K562 (cell line): Measurements from ENCODE around the gene CPT1C. TPM values are rescaled to one million over a fixed set of nuclear protein-coding genes. Genes with fewer than 3 reads are reported as not detected.

Experiments
- ATAC-seq: fragments of 200-7000 bp; cut with Tn5 transposase; 3 replicates; pipeline ENCODE4 v1.9.1; 2020; ENCODE audit warnings: moderate library complexity
- BruUV-seq: library from RNA; stranded (reverse); fragments of 400-500 nt; replicated peaks from 2 replicates; lab custom pipeline; 2021; lab: Mats Ljungman, UMichigan
- CTCF ChIA-PET: fragments of 300-600 bp; formaldehyde crosslinking; extraction: SDS; loops from one replicate; lab custom pipeline; 2021; ENCODE audit warnings: low intra/inter-chr PET ratio; lab: Yijun Ruan, JAX
- POLR2A ChIA-PET: fragments of 300-600, 350-650 bp; sonication (Branson Sonifier 250); formaldehyde crosslinking; extraction: SDS; loops from one replicate; lab custom pipeline; 2021; ENCODE audit warnings: antibody characterized with exemption, inconsistent platforms; lab: Yijun Ruan, JAX
- DNase-seq, 4 experiments: peaks; one replicate each; pipeline versions ENCODE4 v3.0.0 to v3.0.0-alpha.2; 2011 to 2018; ENCODE audit warnings: low spot score in 3 of 4, mixed read lengths in 3 of 4; ENCODE audit errors: extremely low read depth in 1 of 4
- FAIRE-seq: peaks from 2 replicates; lab custom pipeline; 2011; peaks lifted over from hg19 to GRCh38; lab: Jason Lieb, UNC
- H2AFZ ChIP-seq: 2 replicates; pipeline ENCODE4 v1.6.0; 2011; ENCODE audit warnings: low read depth, low read length, control low read depth, inconsistent platforms
- H3K27ac ChIP-seq: fragments of 200-600 bp; 3 replicates; pipeline ENCODE4 v1.8.0; 2011; ENCODE audit warnings: low read depth, mild to moderate bottlenecking, control low read depth, inconsistent platforms, low read length, moderate library complexity, mixed read lengths; ENCODE audit errors: extremely low read depth
- H3K27me3 ChIP-seq, 2 experiments: fragments of 300-600 bp in 1 of 2; 2 replicates in 1 of 2; 3 replicates in 1 of 2; pipeline versions ENCODE4 v1.6.0 to v1.8.0; 2011; ENCODE audit warnings: inconsistent platforms in 2 of 2, low read length in 2 of 2, mild to moderate bottlenecking in 1 of 2, mixed read lengths in 1 of 2, moderate library complexity in 1 of 2; ENCODE audit not compliant: control insufficient read depth in 2 of 2, insufficient read depth in 2 of 2
- H3K36me3 ChIP-seq: fragments of 300-600 bp; 3 replicates; pipeline ENCODE4 v1.8.0; 2011; ENCODE audit warnings: mild to moderate bottlenecking, low read length, inconsistent platforms; ENCODE audit not compliant: control insufficient read depth, insufficient read depth
- H3K4me1 ChIP-seq, 2 experiments: fragments of 200-600 bp in 1 of 2; replicated peaks in 1 of 2; 2 replicates in 1 of 2; 3 replicates in 1 of 2; pipeline versions ENCODE4 v1.5.1 to v1.8.0; 2011; ENCODE audit warnings: inconsistent platforms in 2 of 2, low read length in 2 of 2, mild to moderate bottlenecking in 1 of 2, mixed read lengths in 1 of 2, moderate library complexity in 1 of 2; ENCODE audit not compliant: control insufficient read depth in 2 of 2, insufficient read depth in 2 of 2
- H3K4me2 ChIP-seq: 2 replicates; pipeline ENCODE4 v1.6.1; 2011; ENCODE audit warnings: low read length, control low read depth, inconsistent platforms, mixed read lengths; ENCODE audit not compliant: insufficient read depth
- H3K4me3 ChIP-seq: fragments of 200-600 bp; sonication (generic), shearing (Covaris generic); 2 replicates; pipeline ENCODE4 v1.5.1; 2016; ENCODE audit warnings: control low read depth, inconsistent platforms
- H3K79me2 ChIP-seq: fragments of 200-600 bp; 3 replicates; pipeline ENCODE4 v1.8.0; 2011; ENCODE audit warnings: low read length, inconsistent platforms; ENCODE audit not compliant: control insufficient read depth, insufficient read depth
- H3K9ac ChIP-seq, 2 experiments: 2 replicates each; pipeline versions ENCODE4 v1.6.0 to v1.6.1; 2011; ENCODE audit warnings: low read depth in 2 of 2, low read length in 2 of 2, control low read depth in 1 of 2, inconsistent platforms in 1 of 2, mild to moderate bottlenecking in 1 of 2, mixed read lengths in 1 of 2; ENCODE audit not compliant: insufficient read depth in 1 of 2
- H3K9me1 ChIP-seq: one replicate; pipeline ENCODE4 v1.6.0; 2011; ENCODE audit warnings: inconsistent platforms, mild to moderate bottlenecking, low read length, moderate library complexity; ENCODE audit not compliant: control insufficient read depth, insufficient read depth
- H3K9me3 ChIP-seq: replicated peaks from 2 replicates; pipeline ENCODE4 v1.5.1; 2011; ENCODE audit warnings: low read depth, low read length, inconsistent platforms; ENCODE audit not compliant: control insufficient read depth, insufficient read depth
- H4K20me1 ChIP-seq: replicated peaks from 2 replicates; pipeline ENCODE4 v1.6.1; 2011; ENCODE audit warnings: low read length, inconsistent platforms, mixed read lengths; ENCODE audit not compliant: control insufficient read depth, insufficient read depth
- E2F6 ChIP-seq, 2 experiments: IDR thresholded peaks; 2 replicates each; pipeline ENCODE4 v1.6.1; 2011; ENCODE audit warnings: borderline replicate concordance in 1 of 2, control low read depth in 1 of 2, low read depth in 1 of 2, low read length in 1 of 2, mild to moderate bottlenecking in 1 of 2, mixed read lengths in 1 of 2, moderate library complexity in 1 of 2; ENCODE audit not compliant: insufficient read depth in 1 of 2, insufficient read length in 1 of 2, poor library complexity in 1 of 2, severe bottlenecking in 1 of 2; ENCODE audit errors: extremely low read depth in 1 of 2
- MCM5 ChIP-seq: fragments of 450-650 bp; IDR thresholded peaks from 2 replicates; pipeline ENCODE4 v1.6.1; 2016; ENCODE audit warnings: low read depth
- POLR2G ChIP-seq: fragments of 200-400 bp; formaldehyde crosslinking; IDR thresholded peaks from 2 replicates; pipeline ENCODE4 v1.6.1; 2017; ENCODE audit warnings: low read depth, mild to moderate bottlenecking, antibody characterized with exemption, low read length, moderate library complexity
- RBFOX2 ChIP-seq: fragments of 200-400 bp; formaldehyde crosslinking; IDR thresholded peaks from 2 replicates; pipeline ENCODE4 v1.6.1; 2017; ENCODE audit warnings: low read depth, mild to moderate bottlenecking, low read length, moderate library complexity
- USF1 ChIP-seq: sonication (generic); formaldehyde crosslinking; IDR thresholded peaks from 2 replicates; pipeline ENCODE4 v1.9.0; 2022; ENCODE audit warnings: mild to moderate bottlenecking, missing genetic modification reagents
- ZBTB2 ChIP-seq: fragments of 450-650 bp; IDR thresholded peaks from 2 replicates; pipeline ENCODE4 v1.6.1; 2016; ENCODE audit warnings: antibody characterized with exemption
- WGBS: fragments of 100-300 bp; shearing (Covaris generic); methylation state at CpG from one replicate; pipeline ENCODE4 v1.1.6; 2016; ENCODE audit warnings: low coverage, mixed read lengths; ENCODE audit not compliant: insufficient coverage; ENCODE audit errors: missing lambda C conversion rate; 5-methylcytosine and 5-hydroxymethylcytosine counted together
- in situ Hi-C: fragments of 300-500 bp; cut with MboI; formaldehyde crosslinking; loops from 4 replicates; pipeline ENCODE4 v1.15.0; 2018; ENCODE audit warnings: inconsistent platforms, mixed read lengths
- intact Hi-C: fragments of 100-400 bp; cut with micrococcal nuclease; formaldehyde crosslinking; loops from 2 replicates; pipeline ENCODE4 v1.14.2; 2022
- polyA plus RNA-seq, 8 experiments: library from polyadenylated mRNA; depleted of rRNA in 4 of 8; stranded (reverse) in 5 of 8; unstranded in 3 of 8; fragments of >200 nt; fragmentation: Nextera tagmentation in 2 of 8; fragmentation: Illumina TruSeq in 1 of 8; extraction: Ambion mirVana in 2 of 8; extraction: Trizol in 1 of 8; gene quantifications; 2 replicates each; pipeline versions ENCODE4 v1.2.1 to v1.2.3, GENCODE V29; 2011 to 2014; ENCODE audit warnings: inconsistent platforms in 1 of 8, missing spikeins in 1 of 8
- total RNA-seq, 7 experiments: library from RNA; depleted of rRNA in 6 of 7; stranded (reverse); fragments of >200 nt in 6 of 7; fragmentation: Illumina TruSeq in 2 of 7; extraction: Trizol in 2 of 7; gene quantifications; 2 replicates each; pipeline versions ENCODE4 v1.2.1 to v1.2.3, GENCODE V29; 2011 to 2021; ENCODE audit warnings: low replicate concordance in 1 of 7

Gene CPT1C
- total and polyA plus RNA-seq, 9 of the 15 experiments (the other 6 are each of a cell fraction or from before 2014, with no cell fraction given) = 1.9 to 12.3 (median 3.0) TPM

- no peak for TF ChIP-seq USF1 (CRISPR knock-in tag)
- TF ChIP-seq E2F6 (IDR thresholded peaks at IDR 0.05; ENCODE audit: borderline replicate concordance in 1 of 2, extremely low read depth in 1 of 2, insufficient read depth in 1 of 2, insufficient read length in 1 of 2, low read depth in 1 of 2, low read length in 1 of 2, poor library complexity in 1 of 2, severe bottlenecking in 1 of 2) = peak; percentile 55 to 66
These were observed 10.2 kb upstream of the CPT1C start (continued) for GRCh38 chr19:49680421-49681351.

- H3K79me2 ChIP-seq = peaks cover 52% of the 10 kb centered on the region
- intact Hi-C loops (no loop called here), in situ Hi-C loops (no loop called here)
- H3K9me3 ChIP-seq = no peaks in the 10 kb centered on the region
- H3K27ac ChIP-seq = no peak overlapping the region
- H4K20me1 ChIP-seq = peaks cover 19% of the 10 kb centered on the region
- FAIRE-seq (no peak), DNase-seq (no peak), ATAC-seq (no peak)
- H3K9me1 ChIP-seq = peaks cover 3% of the 10 kb centered on the region
- H3K4me2 ChIP-seq = no peak overlapping the region
- no TSS peak for BruUV-seq
- ChIA-PET CTCF (no interaction called here), POLR2A (no interaction called here)
- WGBS = 93% methylated on average over 17 of the region's 19 CpGs
- H3K4me1 ChIP-seq = peaks cover 23 to 67% of the 10 kb centered on the region in 2 experiments
- peaks cover 75% of the 10 kb centered on the region for H3K36me3 ChIP-seq
- TF ChIP-seq POLR2G = peak; percentile 60; the same call in 1 of the 2 replicates
- TF ChIP-seq ZBTB2 = no peak
- TF ChIP-seq RBFOX2 = peak; percentile 62
- no peak for TF ChIP-seq MCM5
- no peak overlapping the region for H3K9ac ChIP-seq
- H2AFZ ChIP-seq = no peak overlapping the region
- no peak overlapping the region for H3K4me3 ChIP-seq
- no peaks in the 10 kb centered on the region for H3K27me3 ChIP-seq
These were observed 9.1 kb upstream of the CPT1C start for GRCh38 chr19:49681830-49682229.
